SU-DHL-6 (cell line): Measurements from ENCODE around the gene KIF2A.

Experiments
- H2AFZ ChIP-seq: fragments of 200-600 bp; sonication (generic); 2 replicates; pipeline ENCODE4 v1.6.1; 2014; ENCODE audit warnings: low read depth, mild to moderate bottlenecking, moderate library complexity, mixed read lengths, antibody characterized with exemption, low read length; ENCODE audit not compliant: severe bottlenecking
- H3F3A ChIP-seq: fragments of 200-600 bp; shearing (Covaris generic); 2 replicates; pipeline ENCODE4 v1.6.0; 2016; ENCODE audit warnings: antibody characterized with exemption, mild to moderate bottlenecking; ENCODE audit not compliant: insufficient read depth
- H3K27ac ChIP-seq: fragments of 200-600 bp; sonication (generic); 2 replicates; pipeline ENCODE4 v1.5.1; 2016; ENCODE audit warnings: low read depth, mild to moderate bottlenecking, low read length, moderate library complexity, mixed read lengths
- H3K27me3 ChIP-seq: fragments of 200-600 bp; sonication (generic), shearing (Covaris generic); 2 replicates; pipeline ENCODE4 v1.6.0; 2014; ENCODE audit warnings: mild to moderate bottlenecking, low read length
- H3K36me3 ChIP-seq: fragments of 200-600 bp; sonication (generic); 2 replicates; pipeline ENCODE4 v1.6.1; 2014; ENCODE audit warnings: mild to moderate bottlenecking, low read length, mixed read lengths
- H3K4me2 ChIP-seq: fragments of 300-600, 200-600 bp; shearing (Covaris generic), sonication (generic); 2 replicates; pipeline ENCODE4 v1.6.0; 2014; ENCODE audit warnings: low read length, low read depth, mild to moderate bottlenecking; ENCODE audit not compliant: poor library complexity, severe bottlenecking
- H3K4me3 ChIP-seq: fragments of 200-600 bp; sonication (generic); 2 replicates; pipeline ENCODE4 v1.5.1; 2014; ENCODE audit warnings: antibody characterized with exemption, low read length, mild to moderate bottlenecking, mixed read lengths; ENCODE audit not compliant: insufficient read depth, poor library complexity, severe bottlenecking
- H3K79me2 ChIP-seq: fragments of 200-600 bp; sonication (generic); 2 replicates; pipeline ENCODE4 v1.6.1; 2014; ENCODE audit warnings: mild to moderate bottlenecking, low read length, moderate library complexity; ENCODE audit not compliant: insufficient read depth
- H3K9ac ChIP-seq: fragments of 200-600 bp; sonication (generic); 2 replicates; pipeline ENCODE4 v1.7.0; 2014; ENCODE audit warnings: mild to moderate bottlenecking, low read length
- H3K9me2 ChIP-seq: fragments of 200-600 bp; sonication (generic); replicated peaks from 2 replicates; pipeline ENCODE4 v1.6.1; 2014; ENCODE audit warnings: low read length; ENCODE audit not compliant: insufficient read depth
- H3K9me3 ChIP-seq: fragments of 200-600 bp; sonication (generic); 2 replicates; pipeline ENCODE4 v1.6.1; 2014; ENCODE audit warnings: low read length, mixed read lengths; ENCODE audit not compliant: insufficient read depth
- H4K20me1 ChIP-seq: fragments of 200-600 bp; sonication (generic); 2 replicates; pipeline ENCODE4 v1.6.1; 2014; ENCODE audit warnings: low read depth, mild to moderate bottlenecking, antibody characterized with exemption, low read length, moderate library complexity, mixed read lengths
- CTCF ChIP-seq: fragments of 200-600 bp; sonication (generic); IDR thresholded peaks from one replicate; pipeline ENCODE4 v1.5.1; 2017; ENCODE audit warnings: antibody characterized with exemption, mild to moderate bottlenecking, low read length, moderate library complexity; ENCODE audit not compliant: insufficient read depth, poor library complexity, severe bottlenecking
- EZH2phosphoT487 ChIP-seq: fragments of 200-600 bp; sonication (generic), shearing (Covaris generic); conservative IDR thresholded peaks from 2 replicates; pipeline ENCODE4 v1.6.1; 2018; ENCODE audit warnings: mild to moderate bottlenecking, antibody characterized with exemption, low read length, moderate library complexity, mixed read lengths

Gene KIF2A

GRCh38 chr5:62312036-62312435 is 6.0 kb downstream of the KIF2A start:
- Histone ChIP-seq H3K9ac (no peak overlapping the region), H3K27me3 (no peaks in the 10 kb centered on the region), H3K4me3 (no peak overlapping the region), H3K36me3 (peaks cover 3% of the 10 kb centered on the region; the same call in 1 of the 2 replicates), H2AFZ (no peak overlapping the region), H3K9me2 (no peaks in the 10 kb centered on the region), H3K4me2 (no peak overlapping the region), H3K27ac (no peak overlapping the region), H3K9me3 (no peaks in the 10 kb centered on the region), H3F3A (0 out of 2 replicates have a peak, but pooled peaks cover 4% of the 10 kb centered on the region), H3K79me2 (peaks cover 100% of the 10 kb centered on the region), H4K20me1 (peaks cover 63% of the 10 kb centered on the region)
- TF ChIP-seq EZH2phosphoT487 (no peak), CTCF (no peak)

GRCh38 chr5:62312674-62313073 is 6.7 kb downstream of the KIF2A start:
- Histone ChIP-seq H4K20me1 (peaks cover 68% of the 10 kb centered on the region), H3K27me3 (no peaks in the 10 kb centered on the region), H3K4me3 (no peak overlapping the region), H3K4me2 (no peak overlapping the region), H3K9me3 (no peaks in the 10 kb centered on the region), H3F3A (0 out of 2 replicates have a peak, but pooled peaks cover 4% of the 10 kb centered on the region), H3K9ac (no peak overlapping the region), H3K36me3 (peaks cover 3% of the 10 kb centered on the region; the same call in 1 of the 2 replicates), H2AFZ (no peak overlapping the region), H3K79me2 (peaks cover 100% of the 10 kb centered on the region), H3K9me2 (no peaks in the 10 kb centered on the region), H3K27ac (no peak overlapping the region)
- TF ChIP-seq CTCF (no peak), EZH2phosphoT487 (no peak)

GRCh38 chr5:62314213-62314830 is 8.3 kb downstream of the KIF2A start:
- Histone ChIP-seq H3K9me2 (no peaks in the 10 kb centered on the region), H3K4me3 (no peak overlapping the region), H4K20me1 (peaks cover 65% of the 10 kb centered on the region), H3K36me3 (no peaks in the 10 kb centered on the region; the same call in 1 of the 2 replicates), H3K9me3 (no peaks in the 10 kb centered on the region), H3F3A (no peaks in the 10 kb centered on the region), H3K9ac (no peak overlapping the region), H3K27me3 (no peaks in the 10 kb centered on the region), H2AFZ (no peak overlapping the region), H3K4me2 (no peak overlapping the region), H3K27ac (no peak overlapping the region), H3K79me2 (peaks cover 100% of the 10 kb centered on the region)
- no peak for TF ChIP-seq CTCF
- TF ChIP-seq EZH2phosphoT487: no peak
